Smooth muscle cell (in vitro differentiated cells): Measurements from ENCODE around the gene XPO1. TPM values are rescaled to one million over a fixed set of nuclear protein-coding genes. Genes with fewer than 3 reads are reported as not detected.
"Not testable (repeated sequence)": the region's sequence is repeated elsewhere in the genome, so short reads cannot be mapped to it uniquely, and the experiment has no call there.

Experiments used
- DNase-seq: peaks from one replicate; lab custom pipeline; 2025; ENCODE audit not compliant: unreplicated experiment; lab: John Stamatoyannopoulos, UW
- H2AFZ ChIP-seq: fragments of 200-600 bp; sonication (generic); 2 replicates; pipeline ENCODE4 v1.6.0; 2016; ENCODE audit warnings: antibody characterized with exemption, low read depth, mild to moderate bottlenecking
- H3F3A ChIP-seq: fragments of 200-600 bp; sonication (generic); 2 replicates; pipeline ENCODE4 v1.6.0; 2017; ENCODE audit warnings: antibody characterized with exemption, low read depth
- H3K27ac ChIP-seq: fragments of 200-600 bp; sonication (generic); 2 replicates; pipeline ENCODE4 v1.5.1; 2016; ENCODE audit warnings: low read depth, mild to moderate bottlenecking
- H3K27me3 ChIP-seq: fragments of 200-600 bp; sonication (generic); 2 replicates; pipeline ENCODE4 v1.6.1; 2016; ENCODE audit warnings: low read depth, mild to moderate bottlenecking
- H3K36me3 ChIP-seq: fragments of 200-600 bp; sonication (generic); 2 replicates; pipeline ENCODE4 v1.5.1; 2016; ENCODE audit warnings: low read depth
- H3K4me1 ChIP-seq: fragments of 200-600 bp; sonication (generic); 2 replicates; pipeline ENCODE4 v1.5.1; 2016; ENCODE audit warnings: low read depth
- H3K4me2 ChIP-seq: fragments of 200-600 bp; sonication (generic); 2 replicates; pipeline ENCODE4 v1.6.0; 2016; ENCODE audit warnings: mild to moderate bottlenecking
- H3K4me3 ChIP-seq: fragments of 200-600 bp; sonication (generic); 2 replicates; pipeline ENCODE4 v1.5.1; 2016; ENCODE audit warnings: mild to moderate bottlenecking
- H3K79me2 ChIP-seq: fragments of 200-600 bp; sonication (generic); 2 replicates; pipeline ENCODE4 v1.6.0; 2016; ENCODE audit warnings: low read depth, mild to moderate bottlenecking
- H3K9ac ChIP-seq: fragments of 200-600 bp; sonication (generic); 2 replicates; pipeline ENCODE4 v1.6.0; 2016; ENCODE audit warnings: low read depth
- H3K9me3 ChIP-seq: fragments of 200-600 bp; sonication (generic); replicated peaks from 2 replicates; pipeline ENCODE4 v1.5.1; 2016; ENCODE audit warnings: low read depth
- H4K20me1 ChIP-seq: fragments of 200-600 bp; sonication (generic); 2 replicates; pipeline ENCODE4 v1.6.0; 2016; ENCODE audit warnings: low read depth
- CTCF ChIP-seq: fragments of 200-600 bp; sonication (generic); IDR thresholded peaks from 2 replicates; pipeline ENCODE4 v1.5.1; 2017; ENCODE audit warnings: borderline replicate concordance, mild to moderate bottlenecking, antibody characterized with exemption; ENCODE audit not compliant: insufficient read depth, poor library complexity, severe bottlenecking
- WGBS: methylation state at CpG from one replicate; pipeline ENCODE4 v1.1.7; 2016; ENCODE audit warnings: low lambda C conversion rate; 5-methylcytosine and 5-hydroxymethylcytosine counted together
- polyA plus RNA-seq: library from polyadenylated mRNA; unstranded; fragments of >200 nt; fragmentation: Nextera tagmentation; extraction: Ambion mirVana; gene quantifications from 2 replicates; pipeline ENCODE4 v1.2.1, GENCODE V29; 2016
- total RNA-seq: library from RNA; depleted of rRNA; stranded (reverse); fragments of >200 nt; gene quantifications from 2 replicates; pipeline ENCODE4 v1.2.3, GENCODE V29; 2014

The XPO1 gene
- total RNA-seq (205 and 449 TPM in 2 replicates), polyA plus RNA-seq (42.6 and 49.9 TPM in 2 replicates)

DNA sequence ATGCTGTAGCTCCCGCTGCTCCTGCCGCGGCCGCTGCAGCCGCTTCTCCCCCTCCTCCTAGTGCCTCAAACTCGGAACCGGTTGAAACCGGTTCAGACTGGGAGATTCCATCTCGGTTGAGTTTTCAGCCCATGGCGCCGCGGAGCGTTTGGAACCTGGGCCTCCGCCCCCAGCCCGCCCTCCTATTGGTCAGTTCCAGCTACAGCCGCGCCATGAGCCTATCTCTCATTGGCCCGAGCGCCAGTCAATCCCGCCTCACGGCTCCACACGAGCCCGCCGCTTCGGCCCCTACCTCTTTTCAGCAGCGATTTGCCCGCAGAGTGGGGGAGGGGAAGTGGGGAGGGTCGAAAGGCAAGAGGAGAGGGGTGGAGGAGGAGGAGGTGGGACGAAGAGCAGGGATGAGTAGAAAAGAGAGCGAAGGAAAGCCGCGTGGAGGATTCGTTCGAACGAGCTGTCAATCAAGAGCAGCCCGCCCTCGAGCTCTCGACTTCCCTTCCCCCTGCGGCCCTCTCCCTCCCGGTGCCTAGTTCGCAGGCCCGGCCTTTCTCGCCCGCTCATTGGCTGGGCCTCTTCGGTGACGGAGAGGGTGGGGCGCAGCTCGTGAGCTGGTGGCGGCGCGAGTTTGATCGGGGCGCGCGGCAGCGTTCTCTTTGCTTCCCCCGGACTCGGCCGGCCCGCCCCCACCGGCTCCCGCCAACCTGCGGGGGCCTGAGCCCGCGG is at the start of gene XPO1:
Gene XPO1, minus strand, starts transcription at position 157 of the 720 bp plus-strand sequence. CDS start 4,459 bp downstream, outside the sequence.
- H3K79me2 ChIP-seq, result peaks cover 31% of the 10 kb centered on the region
- peaks cover 24% of the 10 kb centered on the region for H3K4me1 ChIP-seq
- no peaks in the 10 kb centered on the region for H3K9me3 ChIP-seq
- peak within 1 kb of the TSS; percentile 88 for H3K4me3 ChIP-seq
- peak within 1 kb of the TSS; percentile 87 for H3K9ac ChIP-seq
- H4K20me1 ChIP-seq, result peaks cover 36% of the 10 kb centered on the region
- H3K27me3 ChIP-seq, result no peaks in the 10 kb centered on the region
- H2AFZ ChIP-seq, result peak within 1 kb of the TSS; percentile 78
- H3K27ac ChIP-seq, result peak within 1 kb of the TSS; percentile 93
- under 1% methylated on average over 45 of the region's 65 CpGs for WGBS
- H3K4me2 ChIP-seq, result peak within 1 kb of the TSS; percentile 89
- no peaks in the 10 kb centered on the region for H3K36me3 ChIP-seq
- peak; percentile 98 for DNase-seq
- TF ChIP-seq CTCF, result no peak
- no peaks in the 10 kb centered on the region for H3F3A ChIP-seq

GRCh38 chr2:61586928-61587327 is 48.8 kb upstream of the XPO1 start:
- not testable (repeated sequence) for H3K27me3 ChIP-seq, DNase-seq, H3F3A ChIP-seq, H2AFZ ChIP-seq, H3K36me3 ChIP-seq, H3K9ac ChIP-seq, H4K20me1 ChIP-seq, H3K4me2 ChIP-seq, H3K79me2 ChIP-seq, H3K4me3 ChIP-seq, H3K27ac ChIP-seq, H3K4me1 ChIP-seq, H3K9me3 ChIP-seq
- 95% methylated on average over 5 of the region's 5 CpGs for WGBS

GRCh38 chr2:61585383-61585782 is 47.2 kb upstream of the XPO1 start:
- DNase-seq, result no peak
- no peak overlapping the region for H3K4me3 ChIP-seq
- no peak overlapping the region for H3K9ac ChIP-seq
- peaks cover 3% of the 10 kb centered on the region for H3K4me1 ChIP-seq
- H3K27ac ChIP-seq, result no peak overlapping the region
- no peak overlapping the region for H3K4me2 ChIP-seq
- H3K9me3 ChIP-seq, result no peaks in the 10 kb centered on the region
- H2AFZ ChIP-seq, result peak overlapping the region; percentile 8
- no peak for TF ChIP-seq CTCF
- no peaks in the 10 kb centered on the region for H3K27me3 ChIP-seq
- 59% methylated on average over 3 of the region's 3 CpGs for WGBS
- no peaks in the 10 kb centered on the region for H3K36me3 ChIP-seq
- H3F3A ChIP-seq, result no peaks in the 10 kb centered on the region
- no peaks in the 10 kb centered on the region for H3K79me2 ChIP-seq
- H4K20me1 ChIP-seq, result no peaks in the 10 kb centered on the region

DNA sequence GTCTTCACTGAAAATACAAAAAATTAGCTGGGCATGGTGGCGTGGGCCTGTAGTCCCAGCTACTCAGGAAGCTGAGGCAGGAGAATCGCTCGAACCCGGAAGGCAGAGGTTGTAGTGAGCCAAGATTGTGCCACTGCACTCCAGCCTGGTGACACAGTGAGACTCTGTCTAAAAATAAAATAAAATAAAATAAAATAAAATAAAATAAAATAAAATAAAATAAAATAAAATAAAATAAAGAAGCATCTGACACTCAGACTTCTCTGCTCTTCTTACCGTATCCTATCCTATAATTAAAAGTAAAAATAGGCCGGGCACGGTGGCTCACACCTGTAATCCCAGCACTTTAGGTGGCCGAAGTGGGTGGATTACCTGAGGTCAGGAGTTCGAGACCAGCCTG is 46.2 kb upstream of the XPO1 start:
- H3K27me3 ChIP-seq, H3K27ac ChIP-seq, H3K79me2 ChIP-seq, H2AFZ ChIP-seq, H3K4me3 ChIP-seq, H3K9me3 ChIP-seq, H3K36me3 ChIP-seq, DNase-seq, H3K4me2 ChIP-seq, H3K4me1 ChIP-seq, H4K20me1 ChIP-seq, H3K9ac ChIP-seq, H3F3A ChIP-seq: not testable (repeated sequence)
- WGBS, result 97% methylated on average over 9 of the region's 9 CpGs

DNA sequence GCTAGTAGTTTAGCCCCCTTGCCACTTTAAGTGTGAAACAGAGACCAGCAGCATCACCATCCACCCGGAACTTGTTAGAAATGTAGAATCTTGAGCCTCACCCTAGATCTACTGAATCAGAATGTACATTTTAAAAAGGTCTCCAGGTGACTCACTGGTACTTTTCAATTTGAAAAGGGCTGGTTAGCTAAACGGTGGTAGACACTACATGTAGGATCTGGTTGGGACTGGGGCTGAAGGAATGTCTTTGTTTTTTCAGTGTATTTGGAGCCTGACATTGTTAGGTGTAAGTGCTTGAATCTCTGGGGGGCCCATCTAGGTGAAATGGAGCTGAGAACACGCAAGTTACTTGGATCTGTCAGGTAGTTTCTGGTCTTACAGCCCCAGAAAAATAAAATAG is 44.0 kb upstream of the XPO1 start:
- Histone ChIP-seq H3K79me2 (no peaks in the 10 kb centered on the region), H3F3A (no peaks in the 10 kb centered on the region), H3K4me1 (peaks cover 3% of the 10 kb centered on the region), H3K4me3 (no peak overlapping the region), H3K9me3 (no peaks in the 10 kb centered on the region), H3K27me3 (no peaks in the 10 kb centered on the region), H3K4me2 (no peak overlapping the region), H3K27ac (no peak overlapping the region), H4K20me1 (no peaks in the 10 kb centered on the region), H3K36me3 (no peaks in the 10 kb centered on the region), H2AFZ (peak overlapping the region; percentile 56), H3K9ac (no peak overlapping the region)
- TF ChIP-seq CTCF, result no peak
- WGBS, result 39% methylated on average over 3 of the region's 3 CpGs
- no peak for DNase-seq
